Suppressor macrophage (primary cell): ENCODE measurements around the gene MGAT4A.
A peak's percentile ranks its signal among the peaks of the same experiment; 100 is the strongest.
"Not testable (repeated sequence)": the region's sequence is repeated elsewhere in the genome, so short reads cannot be mapped to it uniquely, and the experiment has no call there.

Experiments used
- DNase-seq, 4 experiments: peaks; one replicate each; pipeline ENCODE4 v3.0.0-alpha.2; 2020 to 2022

The MGAT4A gene

DNA sequence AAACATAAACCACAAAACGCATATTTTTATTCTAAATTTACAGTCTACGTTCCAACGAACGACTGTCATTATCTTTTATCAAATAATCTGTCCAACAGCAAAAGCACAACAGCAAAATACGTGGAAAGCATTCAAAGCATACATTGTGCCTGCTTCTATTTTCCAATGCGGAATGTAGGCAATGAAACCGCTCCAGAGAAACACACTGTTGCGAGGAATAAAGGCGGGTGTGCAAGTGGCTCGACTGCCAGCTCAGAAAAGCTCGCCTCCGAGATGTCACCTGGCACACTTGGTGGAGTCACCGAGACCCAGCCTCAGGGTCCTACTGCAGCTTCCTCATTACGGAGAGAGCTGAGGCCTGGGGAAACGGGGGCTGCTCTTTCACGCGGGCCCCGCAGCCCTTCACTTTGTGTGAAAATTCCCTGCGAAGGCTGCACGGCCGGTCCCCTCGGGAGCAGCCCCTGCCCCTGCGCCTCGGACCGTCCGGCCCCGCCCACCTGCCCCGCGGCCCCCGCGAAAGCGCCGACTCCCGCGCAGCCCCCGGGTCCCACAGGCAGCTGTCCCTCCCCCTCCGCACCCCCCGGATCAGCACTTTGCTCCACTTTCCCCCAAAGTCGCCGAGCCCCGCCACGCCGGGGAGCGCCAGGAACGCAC, 752 bp downstream of the MGAT4A start:
- DNase-seq, result peak; percentile 41 to 66 (median 60)

DNA sequence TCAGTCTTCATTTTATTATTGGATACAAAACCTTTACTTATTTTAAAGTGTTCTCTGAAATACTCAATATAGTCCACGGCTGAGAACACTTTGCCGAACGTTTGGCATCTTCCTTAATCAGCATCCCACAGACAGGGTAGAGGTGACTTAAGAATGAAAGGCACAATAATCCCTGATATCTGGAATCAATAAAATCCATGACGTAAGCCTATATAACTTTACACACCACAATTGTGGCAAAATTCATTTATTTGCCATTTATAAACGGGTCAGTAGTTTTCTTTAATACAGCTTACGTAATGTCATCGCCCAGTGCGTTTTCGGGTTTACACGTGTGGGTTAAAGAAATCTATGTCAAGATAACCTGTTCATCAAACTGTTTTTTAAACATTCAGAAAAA, 1.3 kb downstream of the MGAT4A start:
- DNase-seq, result no peak

DNA sequence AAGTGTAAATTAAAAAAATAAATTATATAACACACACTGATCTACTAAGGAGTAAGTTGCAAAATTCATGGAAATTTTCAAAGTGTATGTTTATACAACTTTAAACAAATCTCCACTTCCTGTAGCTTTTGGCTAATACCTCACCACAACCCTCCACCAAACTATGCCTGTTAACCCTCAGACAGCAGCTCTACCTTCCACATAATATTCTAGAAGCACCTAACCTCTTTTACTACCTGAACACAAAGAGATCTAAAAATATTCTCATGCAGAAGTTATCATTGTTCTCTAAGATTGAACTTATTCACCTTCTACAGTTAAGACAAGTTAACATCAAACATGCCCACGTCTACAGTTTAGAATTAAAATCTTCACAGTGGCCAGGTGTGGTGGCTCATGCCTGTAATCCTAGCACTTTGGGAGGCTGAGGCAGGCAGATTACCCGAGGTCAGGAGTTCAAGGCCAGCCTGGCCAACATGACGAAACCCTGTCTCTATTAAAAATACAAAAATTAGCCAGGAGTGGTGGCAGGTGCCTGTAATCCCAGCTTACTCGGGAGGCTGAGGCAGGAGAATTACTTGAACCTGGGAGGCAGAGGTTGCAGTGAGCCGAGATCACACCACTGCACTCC, 2.7 kb downstream of the MGAT4A start:
- DNase-seq, result not testable (repeated sequence)

DNA sequence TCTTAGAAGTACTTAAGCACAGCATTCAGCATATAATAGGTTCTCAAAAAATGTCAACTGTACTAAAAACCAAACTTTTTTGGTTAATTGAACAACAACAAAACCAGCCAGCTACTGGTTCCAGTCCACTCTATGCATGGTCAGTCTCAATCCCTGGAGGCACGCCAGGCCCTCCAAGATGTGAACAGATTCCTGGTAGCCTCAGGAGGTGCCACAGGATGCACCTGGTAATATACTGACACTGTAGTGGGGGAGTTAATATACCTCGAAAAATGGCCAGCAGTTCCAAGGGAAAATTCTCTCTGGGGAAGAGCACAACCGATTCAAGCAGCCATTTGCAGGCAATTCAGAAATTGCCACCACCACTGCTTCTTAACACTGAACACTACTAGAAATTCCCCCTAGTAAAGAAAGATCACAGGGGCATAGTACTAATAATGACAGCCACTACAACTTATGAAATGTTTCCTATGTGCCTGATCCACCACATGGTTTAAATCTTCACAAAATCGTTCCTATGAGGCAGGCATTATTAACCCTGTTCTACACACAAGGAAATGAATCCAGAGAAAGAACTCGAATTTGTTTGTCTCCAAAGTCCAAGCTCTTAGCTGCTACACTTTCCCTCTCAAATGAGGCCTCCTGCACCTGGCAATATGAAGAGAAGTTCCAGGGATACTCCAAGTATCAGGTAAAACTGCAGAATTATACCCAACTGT, 3.4 kb downstream of the MGAT4A start:
- DNase-seq, result no peak

DNA sequence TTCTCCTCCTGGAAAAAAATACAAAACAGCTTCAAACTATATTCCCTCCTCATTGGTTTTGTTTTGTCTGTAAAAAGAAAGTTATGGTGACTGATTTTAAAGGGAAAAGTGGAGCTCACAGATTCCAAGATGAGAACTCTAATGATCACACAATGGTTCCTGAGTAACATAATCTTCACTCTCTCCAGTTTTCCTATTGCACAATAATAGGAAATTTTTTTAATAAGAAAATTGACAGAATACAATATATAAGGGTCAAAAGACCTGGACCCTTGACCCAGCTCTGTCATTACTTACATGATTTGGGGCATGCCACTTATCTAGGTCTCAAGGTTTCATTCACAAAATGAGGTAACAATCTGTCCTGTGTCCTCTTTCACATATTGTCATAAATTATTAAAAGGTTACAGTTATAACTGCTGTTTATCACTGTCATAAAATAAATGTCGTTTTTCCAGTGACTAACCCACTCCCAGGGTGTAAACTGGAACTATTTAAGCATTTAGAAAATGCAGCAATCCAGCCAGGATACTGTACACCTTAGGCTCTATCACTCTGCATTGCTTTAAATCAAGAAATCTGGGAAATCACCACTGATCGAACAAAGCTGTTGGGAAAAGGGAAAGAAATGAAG, 4.1 kb downstream of the MGAT4A start:
- DNase-seq, result no peak

DNA sequence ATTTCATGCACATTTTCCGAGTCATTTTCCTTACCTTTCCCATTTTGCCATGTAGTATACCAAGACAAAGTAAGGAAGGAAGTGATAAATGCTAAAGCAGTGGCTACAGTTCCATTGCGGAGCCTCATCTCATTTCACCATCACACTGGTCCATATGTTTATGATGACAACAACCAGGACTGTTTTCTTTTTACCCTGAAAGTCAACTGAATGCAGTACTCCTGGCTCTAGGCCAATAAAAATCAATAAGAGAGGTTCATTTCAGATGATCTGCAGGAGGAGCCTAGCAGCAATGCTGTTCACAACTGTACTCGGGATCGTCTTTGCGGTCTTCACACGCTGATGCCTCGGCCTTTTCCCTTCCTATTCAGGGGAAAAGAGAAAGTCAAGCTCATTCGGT, 4.7 kb downstream of the MGAT4A start:
- DNase-seq, result no peak

DNA sequence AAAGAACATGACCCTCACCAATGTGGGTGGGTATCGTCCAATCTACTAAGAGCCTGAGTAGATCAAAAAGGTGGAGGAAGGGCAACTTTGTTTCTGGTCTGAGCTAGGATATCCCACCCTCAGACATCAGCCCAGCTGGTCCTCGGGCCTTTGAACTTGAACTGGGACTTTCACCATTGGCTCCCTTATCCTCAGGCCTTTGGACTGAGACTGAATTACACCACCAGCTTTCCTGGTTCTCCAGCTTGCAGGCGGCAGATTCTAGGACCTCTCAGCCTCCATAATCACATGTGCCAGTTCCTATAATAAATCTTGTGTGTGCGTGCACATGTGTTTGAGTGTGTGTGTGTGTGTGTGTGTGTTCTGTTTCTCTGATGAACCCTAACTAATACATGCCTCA, 10.6 kb downstream of the MGAT4A start:
- DNase-seq, result no peak

DNA sequence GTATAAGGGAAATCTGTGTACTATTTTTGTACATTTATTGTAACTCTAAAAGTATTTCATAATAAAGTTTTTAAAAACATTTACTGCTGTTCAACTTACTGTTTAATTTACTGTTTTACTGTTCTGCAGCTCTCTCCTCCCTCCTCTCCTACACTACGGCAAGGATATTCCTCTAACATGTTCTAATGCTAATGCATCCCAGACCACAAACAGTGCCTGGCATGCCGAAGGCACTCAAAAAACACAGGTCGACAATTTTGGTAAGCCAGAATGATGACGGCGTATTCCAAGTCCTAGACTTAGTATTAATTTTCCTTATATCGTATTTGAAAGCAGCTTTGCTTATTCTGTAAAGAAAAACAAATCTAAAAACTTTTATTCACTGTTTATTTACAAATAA, 13.3 kb downstream of the MGAT4A start:
- no peak for DNase-seq

DNA sequence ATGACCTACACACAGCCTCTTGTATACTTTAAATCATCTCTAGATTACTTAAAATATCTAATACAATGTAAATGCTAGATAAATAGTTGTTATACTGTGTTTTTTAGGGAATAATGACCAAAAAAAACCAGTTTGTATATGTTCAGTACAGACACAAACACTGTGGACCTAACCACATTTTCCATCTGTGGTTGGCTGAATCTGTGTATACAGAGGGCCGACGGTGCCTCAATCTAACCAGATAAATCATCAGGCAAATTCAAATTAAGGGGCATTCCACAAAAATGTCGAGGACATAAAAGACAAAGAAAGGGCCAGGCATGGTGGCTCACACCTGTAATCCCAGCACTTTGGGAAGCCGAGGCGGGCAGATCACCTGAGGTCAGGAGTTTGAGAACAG, 14.1 kb downstream of the MGAT4A start:
- DNase-seq, result no peak

DNA sequence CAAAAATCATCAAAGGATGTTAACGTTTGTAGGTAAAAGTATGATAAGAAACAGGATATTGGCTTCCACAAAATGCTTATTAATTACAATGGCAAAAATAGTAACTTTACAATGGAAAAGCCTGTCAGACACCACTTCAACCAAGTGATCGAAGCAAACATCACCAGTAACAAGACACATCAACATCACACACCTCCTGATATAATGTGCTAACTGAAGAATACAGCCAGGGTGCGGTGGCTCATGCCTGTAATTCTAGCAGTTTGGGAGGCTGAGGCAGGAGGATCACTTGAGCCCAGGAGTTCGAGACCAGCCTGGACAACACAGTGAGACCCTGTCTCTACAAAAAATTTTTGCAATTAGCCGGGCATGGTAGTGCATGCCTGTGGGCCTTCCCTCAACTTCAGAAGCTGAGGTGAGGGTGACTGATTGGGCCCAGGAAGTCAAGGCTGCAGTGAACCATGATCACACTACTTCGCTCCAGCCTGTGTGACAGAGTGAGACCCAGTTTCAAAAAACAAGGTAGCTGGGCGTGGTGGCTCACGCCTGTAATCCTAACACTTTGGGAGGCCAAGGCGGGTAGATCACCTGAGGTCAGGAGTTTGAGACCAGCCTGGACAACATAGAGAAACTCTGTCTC, 15.0 kb downstream of the MGAT4A start:
- no peak for DNase-seq

DNA sequence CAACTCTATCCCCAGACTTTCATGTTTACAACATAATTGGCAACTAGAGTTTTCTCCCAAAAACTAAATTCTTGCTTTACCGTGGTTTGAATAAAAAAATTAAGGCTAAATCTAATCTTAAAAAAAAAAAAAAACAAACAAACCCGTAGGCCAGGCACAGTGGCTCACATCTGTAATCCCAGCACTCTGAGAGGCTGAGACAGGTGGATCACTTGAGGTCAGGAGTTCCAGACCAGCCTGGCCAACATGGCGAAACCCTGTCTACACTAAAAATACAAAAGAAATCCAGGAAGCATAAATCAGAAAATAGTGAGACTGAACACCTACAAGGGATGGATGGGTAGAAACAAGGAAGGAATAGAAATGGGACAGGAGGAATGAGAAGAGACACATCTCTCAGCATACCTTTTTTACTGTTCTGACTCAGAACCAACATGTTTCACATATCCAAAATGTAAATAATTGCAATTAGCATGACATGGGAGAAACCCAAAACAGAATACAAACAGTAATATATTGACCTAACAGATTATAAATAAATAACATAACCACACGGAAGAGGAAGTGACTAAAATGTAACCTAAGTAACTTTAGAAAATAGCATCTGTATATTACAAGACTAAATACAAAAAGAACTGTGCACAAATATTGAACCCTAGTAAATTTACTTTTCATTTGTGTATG, 17.5 kb downstream of the MGAT4A start:
- DNase-seq, result no peak

DNA sequence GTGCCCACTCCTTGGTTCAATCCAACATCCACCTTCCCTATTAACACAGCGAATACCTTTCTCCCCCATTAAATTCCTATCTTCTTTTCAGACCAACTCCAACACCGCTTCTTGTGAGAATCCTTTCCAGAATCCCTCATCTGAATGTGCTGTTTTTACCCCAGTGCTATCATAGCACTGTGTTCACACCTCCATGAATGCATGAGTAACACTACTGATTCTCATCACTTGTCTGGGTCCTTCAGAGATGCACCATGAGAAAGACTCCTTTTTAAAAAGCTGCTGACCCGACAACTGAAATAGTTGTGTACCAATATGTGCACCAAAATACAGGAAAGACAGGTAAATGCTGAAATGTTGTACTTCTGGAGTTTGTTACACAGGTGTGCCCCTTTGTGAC, 18.8 kb downstream of the MGAT4A start:
- DNase-seq, result no peak

DNA sequence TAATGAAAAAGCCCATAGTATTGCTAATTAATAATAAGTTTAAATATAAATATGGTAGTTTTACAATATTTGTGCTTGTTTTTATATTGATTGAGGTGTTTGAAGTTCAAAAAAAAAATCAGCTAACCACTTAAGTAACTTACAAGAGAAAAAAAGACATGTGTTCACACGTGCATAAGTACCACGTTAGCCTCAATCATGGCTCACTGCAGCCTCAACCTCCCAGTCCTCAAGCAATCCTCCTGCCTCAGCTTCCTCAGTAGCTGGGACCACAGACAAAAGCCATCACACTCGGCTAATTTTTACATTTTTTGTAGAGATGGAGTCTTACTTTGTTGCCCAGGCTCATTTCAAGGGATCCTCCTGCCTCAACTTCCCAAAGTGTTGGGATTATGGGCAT, 19.4 kb downstream of the MGAT4A start:
- DNase-seq, result no peak

DNA sequence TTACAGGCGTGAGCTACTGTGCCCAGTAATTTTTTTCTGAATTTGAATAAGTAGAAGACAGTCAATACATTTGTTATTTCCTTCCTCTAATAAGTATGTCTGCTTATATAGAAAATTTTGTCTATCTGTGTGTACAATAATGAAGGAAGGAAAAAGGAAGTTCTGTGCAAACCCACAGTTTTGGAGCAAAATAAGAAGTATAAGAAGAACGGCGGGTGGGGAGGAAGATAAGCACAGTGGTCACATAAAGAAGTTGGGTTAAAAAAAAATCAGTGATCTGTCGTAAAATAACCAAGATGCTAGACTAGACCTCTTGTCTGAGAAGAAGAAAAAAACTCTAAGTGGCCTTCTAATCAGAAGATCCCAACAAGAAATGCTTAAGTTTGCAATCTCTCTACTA, 20.2 kb downstream of the MGAT4A start:
- peak; percentile 31 to 62 (median 44) for DNase-seq

DNA sequence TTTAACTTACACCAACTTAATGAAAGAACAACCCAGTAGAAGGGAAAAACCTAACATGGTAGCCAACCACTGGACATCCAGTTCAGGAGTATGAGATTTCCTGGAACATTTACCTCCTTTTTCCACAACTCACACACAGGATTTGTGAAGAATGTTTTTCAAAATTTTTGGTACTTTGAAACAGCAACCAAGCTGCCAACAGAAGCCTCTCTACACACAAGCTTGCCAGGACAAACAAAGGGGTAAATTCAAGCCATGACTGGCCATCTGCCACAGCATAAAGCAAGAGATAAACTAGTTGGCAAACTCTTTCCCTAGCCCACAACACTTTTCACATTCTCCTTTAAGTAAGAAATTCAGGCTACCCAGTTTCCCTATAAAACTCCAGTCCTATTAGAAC, 21.4 kb downstream of the MGAT4A start:
- DNase-seq, result no peak

DNA sequence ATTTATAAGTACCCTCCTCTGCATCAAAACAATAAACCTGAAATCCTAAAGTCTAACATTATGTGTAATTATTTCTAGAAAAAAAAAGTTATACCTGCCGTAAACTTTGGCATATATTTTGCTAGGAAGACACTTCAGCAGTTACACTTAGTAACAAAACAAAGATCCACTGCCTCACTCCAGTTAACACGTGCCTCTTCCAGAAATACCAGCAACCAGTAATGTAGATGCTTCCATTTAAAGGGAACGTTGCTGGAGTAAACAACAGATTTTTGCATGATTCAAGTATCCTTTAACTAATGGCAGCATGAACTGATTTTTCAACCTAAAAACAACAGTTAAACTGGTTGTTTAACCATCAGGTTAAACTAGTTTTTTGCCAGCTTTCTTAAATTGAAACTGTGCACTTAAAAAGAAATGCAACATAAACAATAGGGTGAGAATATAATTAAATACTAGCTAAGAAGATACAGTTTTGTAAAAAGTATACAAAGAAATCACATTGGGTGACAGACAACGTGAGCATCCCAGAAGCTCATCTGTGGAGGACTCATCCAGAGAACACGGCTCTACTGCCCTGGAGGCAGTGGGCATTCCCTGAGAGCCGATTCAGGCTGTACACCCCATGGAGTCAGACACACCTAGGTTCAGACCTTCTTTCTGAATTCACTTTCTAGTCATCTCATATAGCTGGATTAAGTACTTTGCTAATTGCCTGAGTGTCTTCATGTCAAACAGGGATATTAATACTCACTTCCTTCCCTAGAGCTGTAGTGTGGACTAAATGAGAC, 22.3 kb downstream of the MGAT4A start:
- no peak for DNase-seq

DNA sequence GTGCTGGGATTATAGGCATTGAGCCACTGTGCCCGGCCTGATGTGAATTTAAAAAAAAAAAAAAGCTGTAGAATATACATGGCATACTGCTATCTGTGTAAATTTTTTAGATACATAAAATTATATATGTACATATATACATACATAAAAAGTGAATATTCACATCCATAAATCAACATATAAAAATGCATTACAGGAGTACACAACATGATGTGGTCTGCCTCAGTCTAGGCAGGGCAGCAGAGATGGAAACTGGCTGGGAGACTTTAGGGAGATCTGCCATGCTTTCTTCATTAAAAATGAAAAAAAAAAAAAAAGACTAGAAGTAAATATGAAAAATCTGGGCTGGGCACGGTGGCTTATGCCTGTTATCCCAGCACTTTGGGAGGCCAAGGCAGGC, 24.3 kb downstream of the MGAT4A start:
- no peak for DNase-seq

DNA sequence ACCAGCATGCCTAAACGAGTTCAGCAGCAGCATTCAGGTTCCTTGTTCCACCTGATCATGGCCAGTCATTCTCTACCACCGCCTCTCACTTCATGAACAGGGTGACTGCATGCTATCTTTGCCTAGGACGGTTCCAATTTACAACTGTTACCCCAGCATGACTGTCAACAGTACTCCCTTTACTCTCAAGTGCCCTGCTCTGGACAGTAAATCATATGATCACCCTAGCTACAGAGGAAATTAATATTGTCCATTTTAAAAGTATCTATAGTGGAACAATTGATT, 25.7 kb downstream of the MGAT4A start:
- no peak for DNase-seq

DNA sequence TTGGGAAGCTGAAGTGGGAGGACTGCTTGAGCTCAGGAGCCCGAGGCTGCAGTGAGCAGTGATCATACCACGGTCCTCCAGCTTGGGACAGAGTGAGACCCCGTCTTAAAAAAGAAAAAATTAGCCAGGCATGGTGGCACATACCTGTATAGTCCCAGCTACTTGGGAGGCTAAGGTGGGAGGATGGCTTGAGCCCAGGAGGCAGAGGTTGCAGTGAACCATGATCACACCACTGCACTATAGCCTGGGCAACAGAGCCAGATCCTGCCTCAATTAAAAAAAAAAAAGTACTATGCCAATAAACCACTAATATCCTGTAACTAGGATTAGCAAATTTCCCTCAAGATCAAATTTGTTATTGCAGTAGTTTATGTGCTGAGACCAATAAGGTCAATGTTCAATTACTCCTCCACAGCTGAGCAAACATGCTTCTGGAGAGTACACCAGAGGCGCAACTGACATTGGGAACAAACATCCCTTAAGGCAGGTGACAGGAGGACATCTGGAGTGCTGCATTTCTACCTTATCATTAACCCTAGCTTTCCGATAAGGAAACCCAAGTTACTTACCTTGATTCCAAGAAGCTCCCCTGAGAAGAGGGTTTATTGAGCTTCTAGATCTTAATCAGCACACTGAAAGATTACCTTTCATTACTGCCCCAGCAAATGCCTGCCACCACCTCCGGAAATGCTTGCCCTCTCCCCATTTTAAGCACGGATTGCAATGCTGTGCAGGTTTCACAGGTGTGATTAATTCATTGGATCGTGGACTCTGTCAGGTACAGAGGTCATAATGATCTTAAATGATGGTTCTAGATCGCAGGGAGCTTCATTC, 26.2 kb downstream of the MGAT4A start:
- no peak for DNase-seq

DNA sequence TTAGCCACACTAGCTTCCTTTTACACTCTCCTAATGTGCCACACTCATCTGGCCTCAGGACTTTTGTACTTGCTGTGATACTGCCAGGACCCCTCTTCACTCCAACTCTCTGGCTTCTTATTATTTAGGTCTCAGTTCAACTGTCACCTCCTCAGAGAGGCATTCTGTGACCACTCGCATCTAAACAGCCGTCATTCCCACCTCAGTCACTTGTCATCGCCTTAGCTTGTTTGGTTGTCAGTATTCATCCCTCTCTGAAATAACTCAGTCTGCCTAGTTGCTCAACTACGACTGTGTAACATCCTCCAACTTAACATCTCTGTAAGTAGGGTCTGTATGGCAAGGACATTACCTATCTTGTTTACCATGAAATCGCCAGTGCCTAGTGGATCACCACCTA, 27.2 kb downstream of the MGAT4A start:
- no peak for DNase-seq
